IPS DF 19.7 (cell line): ENCODE measurements around the gene NCEH1.
"Not testable (repeated sequence)": the region's sequence is repeated elsewhere in the genome, so short reads cannot be mapped to it uniquely, and the experiment has no call there.

ENCODE experiments used
- DNase-seq: peaks from one replicate; pipeline ENCODE4 v3.0.0-alpha.2; 2013; ENCODE audit warnings: low read depth, low spot score

The NCEH1 gene

DNA sequence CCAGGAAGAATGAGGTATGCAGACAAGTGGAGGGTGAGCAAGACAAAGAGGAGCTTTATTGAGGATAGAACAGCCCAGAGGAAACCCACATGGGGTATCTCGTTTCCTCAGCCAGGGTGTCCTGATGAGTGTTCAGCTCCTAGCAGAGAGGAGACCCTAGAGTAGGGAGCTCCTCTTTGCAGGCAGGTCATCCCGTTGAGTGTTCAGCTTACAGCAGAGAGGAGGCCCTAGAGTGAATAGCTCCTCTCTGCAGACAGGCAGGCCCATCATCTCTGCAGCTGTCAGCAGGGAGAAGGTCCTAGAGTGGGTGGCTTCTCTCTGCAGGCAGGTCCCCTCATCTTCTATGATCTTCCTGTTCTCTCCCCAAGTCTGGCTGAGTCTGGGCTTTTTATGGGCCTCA, 97.0 kb downstream of the NCEH1 start:
- no peak for DNase-seq

DNA sequence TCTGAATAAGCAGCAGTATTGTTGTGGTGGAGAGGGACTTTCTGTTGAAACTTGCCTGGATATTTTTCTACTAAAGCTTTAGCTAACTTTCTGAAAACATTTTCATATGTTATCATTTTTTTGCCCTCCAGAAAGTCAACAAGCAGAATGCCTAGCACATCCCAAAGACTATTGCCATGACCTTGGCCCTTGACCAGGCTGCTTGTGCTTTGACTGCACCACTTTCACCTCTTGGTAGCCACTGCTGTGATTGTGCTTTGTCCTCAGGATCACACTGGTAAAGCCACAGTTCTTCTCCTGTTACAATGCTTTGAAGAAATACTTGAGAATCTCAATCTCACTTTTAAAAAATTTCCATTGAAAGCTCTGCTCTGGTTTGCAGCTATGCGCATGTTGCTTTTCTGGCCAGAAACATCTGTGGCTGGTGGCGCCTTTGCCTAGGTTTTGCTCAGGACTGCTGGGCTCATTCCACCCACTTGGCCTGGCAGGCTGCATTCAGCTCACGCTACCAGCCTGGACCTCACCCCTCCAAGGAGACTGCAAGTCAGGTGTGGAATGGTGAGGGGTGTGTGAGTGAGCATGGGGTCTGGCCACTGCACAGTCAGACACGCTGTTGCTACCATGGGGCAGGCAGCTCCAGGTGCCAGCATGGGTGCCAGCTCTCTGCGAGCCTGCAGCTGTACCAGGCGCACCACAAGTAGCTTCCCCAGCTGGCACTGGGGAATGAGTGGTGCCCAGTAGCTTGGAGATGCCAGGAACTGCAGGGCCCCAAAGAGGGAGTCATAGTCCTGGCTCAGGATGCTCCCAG, 97.8 kb downstream of the NCEH1 start:
- no peak for DNase-seq

GRCh38 chr3:172609750-172610149, 101.1 kb downstream of the NCEH1 start:
- DNase-seq: no peak

DNA sequence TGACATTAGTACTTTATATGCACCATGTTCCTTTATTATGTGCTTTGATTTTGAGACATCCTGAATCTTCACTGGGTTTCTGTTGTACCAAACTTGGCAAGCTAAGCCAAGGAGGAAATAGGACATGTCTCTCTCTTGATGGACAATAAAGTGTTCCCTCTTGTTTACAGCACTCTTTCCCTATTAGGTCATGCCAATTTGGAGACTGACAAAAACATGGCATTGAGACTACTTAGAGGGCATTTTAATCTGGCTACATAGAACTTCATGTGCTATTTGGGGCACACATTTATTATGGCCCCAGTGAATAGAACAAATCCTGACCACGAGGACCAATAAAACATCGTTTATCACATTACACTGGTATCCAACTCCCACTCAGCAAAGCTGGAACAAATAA, 102.3 kb downstream of the NCEH1 start:
- DNase-seq: no peak

- peak; percentile 47 for DNase-seq
These were observed 103.4 kb downstream of the NCEH1 start for GRCh38 chr3:172607305-172608121.

GRCh38 chr3:172606021-172606420, 104.8 kb downstream of the NCEH1 start:
- no peak for DNase-seq

DNA sequence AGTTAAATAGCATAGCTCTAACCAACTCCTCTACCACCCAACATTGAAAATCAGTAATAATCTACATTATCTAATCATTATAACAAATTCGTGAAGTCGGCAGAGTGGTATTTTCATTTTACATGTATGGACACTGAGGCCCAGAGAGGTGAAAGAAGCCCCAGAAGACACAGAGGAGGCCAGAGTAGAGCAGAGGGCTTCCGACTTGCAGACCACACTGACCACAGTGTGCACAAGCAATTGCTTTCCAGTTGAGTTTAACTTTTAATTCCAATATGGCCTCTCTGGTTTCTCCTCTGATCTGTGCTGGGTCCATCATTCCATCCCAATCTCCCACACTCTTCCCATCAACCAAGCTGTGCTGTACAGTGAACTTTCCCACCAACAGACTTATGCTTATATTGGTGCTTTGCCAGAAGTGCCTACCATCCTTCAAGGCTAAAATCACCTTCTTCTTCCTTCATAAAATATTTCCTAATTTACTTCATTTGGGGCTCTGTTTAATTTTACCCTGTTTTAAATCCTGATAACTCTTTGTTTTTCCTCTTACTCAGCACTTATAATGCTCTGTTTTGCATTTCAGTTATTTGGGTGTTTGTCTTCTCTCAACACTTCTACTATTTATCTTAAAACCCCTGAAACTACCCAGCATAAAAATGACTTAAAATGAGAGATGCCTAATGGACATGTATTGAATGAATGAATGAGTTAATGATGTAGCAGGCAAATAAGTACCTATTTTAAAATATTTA, 105.8 kb downstream of the NCEH1 start:
- no peak for DNase-seq

DNA sequence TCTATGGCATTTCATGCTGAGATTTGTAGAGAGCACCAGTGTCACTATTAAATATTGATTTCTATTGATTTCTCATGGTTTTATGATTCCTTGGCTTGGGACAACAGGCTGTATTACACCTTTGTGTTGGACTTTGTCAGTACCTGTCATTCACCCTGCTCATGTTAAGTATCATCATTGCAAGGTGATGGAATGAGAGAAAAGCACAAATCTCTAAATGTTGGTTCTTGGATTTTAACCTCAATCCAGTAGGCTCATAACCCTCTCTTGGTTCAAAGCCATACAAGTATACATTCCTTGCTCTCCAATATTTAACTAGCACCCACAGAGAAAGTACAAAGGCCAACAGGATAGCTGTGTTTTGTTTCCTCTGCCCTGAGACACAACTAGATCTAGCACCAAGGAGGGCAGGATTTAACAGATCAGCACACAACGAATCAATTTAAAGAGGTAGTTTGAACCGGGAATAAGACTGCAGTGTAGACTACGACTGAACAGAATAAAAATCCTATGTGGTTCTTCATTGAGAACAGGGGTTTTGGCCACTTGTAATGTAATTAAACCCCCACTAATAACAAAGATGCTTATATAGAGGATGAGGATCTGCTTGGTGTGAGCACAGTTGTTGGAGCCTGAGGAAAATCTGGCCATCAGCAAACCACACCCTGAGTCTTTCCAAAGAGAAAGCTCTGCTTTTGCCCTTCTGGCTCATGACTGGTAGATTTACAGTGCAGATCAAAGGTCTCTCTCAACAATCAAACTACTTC, 109.6 kb downstream of the NCEH1 start:
- no peak for DNase-seq

- no peak for DNase-seq
These were observed 110.2 kb downstream of the NCEH1 start for GRCh38 chr3:172600644-172601065.

DNA sequence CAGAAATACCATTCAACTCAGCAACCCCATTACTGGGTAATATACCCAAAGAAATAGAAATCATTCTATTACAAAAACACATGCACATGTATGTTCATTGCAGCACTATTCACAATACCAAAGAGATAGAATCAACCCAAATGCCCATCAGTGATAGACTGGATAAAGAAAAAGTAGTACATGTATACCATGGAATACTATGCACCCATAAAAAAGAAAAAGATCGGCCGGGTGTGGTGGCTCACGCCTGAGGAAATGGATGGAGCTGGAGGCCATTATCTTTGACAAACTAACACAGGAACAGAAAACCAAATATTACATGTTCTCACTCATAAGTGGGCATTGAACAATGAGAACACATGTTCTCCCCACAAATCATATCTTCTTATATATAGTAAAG, 112.0 kb downstream of the NCEH1 start:
- no peak for DNase-seq

GRCh38 chr3:172596394-172596706, 114.5 kb downstream of the NCEH1 start:
- no peak for DNase-seq

DNA sequence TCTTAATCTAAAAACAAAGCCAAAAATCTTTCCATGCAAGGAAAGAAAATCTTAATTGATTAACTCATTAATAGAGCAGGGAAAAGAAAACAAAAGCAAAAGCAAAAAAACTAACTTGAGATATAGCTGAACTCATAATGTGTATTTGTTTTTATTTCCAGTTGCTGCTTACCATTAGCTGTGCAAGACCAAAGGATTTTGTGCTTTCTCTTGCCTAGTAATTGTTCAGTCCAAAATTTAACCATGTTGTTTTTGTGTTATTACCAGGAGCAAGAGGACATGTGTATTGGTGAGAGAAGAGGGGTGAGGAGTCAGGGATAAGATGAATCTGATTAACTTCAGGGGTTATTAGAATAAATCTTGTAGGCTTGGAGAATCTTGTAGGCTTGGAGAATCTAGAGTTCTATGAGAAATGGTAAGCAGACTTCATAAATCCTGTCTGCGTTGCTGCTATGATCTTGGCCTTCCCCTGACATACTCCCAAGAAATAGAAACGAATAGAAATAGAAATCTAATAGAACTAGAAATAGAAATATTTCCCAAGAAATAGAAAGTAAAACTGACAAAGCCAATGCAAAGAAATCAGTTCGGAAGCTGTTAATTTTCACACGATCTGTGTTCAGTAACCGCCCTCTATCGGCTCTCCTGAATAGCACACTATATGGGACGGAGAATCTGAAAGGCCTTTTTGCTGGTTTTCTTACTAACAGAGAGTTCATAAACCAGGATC, 115.0 kb downstream of the NCEH1 start:
- DNase-seq: no peak

- not testable (repeated sequence) for DNase-seq
These were observed 115.8 kb downstream of the NCEH1 start for GRCh38 chr3:172594900-172595663.

DNA sequence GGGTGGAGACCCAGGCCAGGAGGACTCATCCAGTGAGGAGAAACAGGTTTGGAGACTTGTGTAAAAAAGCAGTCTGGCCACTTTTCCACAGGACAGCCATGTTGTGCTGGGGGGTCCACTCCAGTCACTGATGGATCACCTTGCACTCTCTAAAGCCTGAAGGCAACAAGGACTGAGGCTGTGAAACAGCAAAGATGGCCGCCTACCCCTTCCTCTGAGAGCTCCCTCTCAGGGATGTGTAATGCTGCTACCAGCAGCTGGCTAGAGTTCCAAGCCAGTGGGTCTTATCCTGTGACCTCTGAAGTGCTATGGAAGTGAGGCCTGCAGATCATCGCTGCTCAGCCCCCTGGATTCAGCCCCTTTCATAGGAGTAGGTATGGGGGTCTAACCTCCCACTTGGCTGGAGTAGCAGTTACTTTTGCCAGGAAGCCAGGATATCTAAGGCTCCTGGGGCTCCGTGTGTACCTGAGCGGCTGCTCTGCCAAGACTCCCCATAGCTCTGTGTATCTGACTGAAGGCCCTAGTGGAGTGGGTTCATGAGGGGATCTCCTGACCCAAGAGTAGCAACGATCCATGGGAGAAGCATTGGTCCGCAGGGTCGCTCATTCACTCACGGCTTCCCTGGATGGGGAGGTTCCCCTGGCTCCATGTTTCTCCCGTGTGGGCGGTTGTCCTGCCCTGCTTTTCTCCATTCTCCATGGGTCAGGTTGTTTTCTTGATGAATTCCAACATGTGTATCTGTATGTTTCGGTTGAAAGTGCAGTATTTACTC, 117.8 kb downstream of the NCEH1 start:
- DNase-seq: no peak

GRCh38 chr3:172591876-172592771, 118.7 kb downstream of the NCEH1 start:
- DNase-seq: no peak

GRCh38 chr3:172591125-172591605, 119.7 kb downstream of the NCEH1 start:
- DNase-seq: no peak

DNA sequence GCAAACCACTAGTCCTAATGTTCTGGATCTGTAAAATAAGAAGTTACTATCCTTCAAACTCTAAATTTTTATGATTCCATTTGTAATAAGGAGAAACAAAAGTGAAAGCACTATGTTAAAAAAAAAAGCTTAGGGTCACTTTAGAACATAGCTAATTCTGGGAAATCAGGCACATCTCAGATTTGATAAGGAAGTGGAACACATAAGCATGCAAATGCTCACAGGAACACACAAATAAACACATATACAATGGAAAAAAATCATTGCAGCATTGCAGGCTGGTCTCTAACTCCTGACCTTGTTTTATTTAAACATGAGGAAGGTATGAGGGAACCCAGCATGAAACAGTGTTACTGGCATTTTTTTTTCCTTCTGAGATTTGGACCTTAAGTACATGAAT, 124.4 kb downstream of the NCEH1 start:
- DNase-seq: no peak

GRCh38 chr3:172585954-172586353, 124.9 kb downstream of the NCEH1 start:
- DNase-seq: no peak
